Vagina (tissue), 2 donors: ENCODE results near the gene CHRNA4.

Source experiments
- POLR2A ChIP-seq, 2 donors: fragments of 450-650 bp; IDR thresholded peaks; one replicate each; pipeline ENCODE4 v1.6.1; 2017; ENCODE audit warnings: antibody characterized with exemption in 2 of 2, mild to moderate bottlenecking in 2 of 2, moderate library complexity in 2 of 2
- TF ChIP-seq, protein P1 (sequence below), 3 experiments: fragments of 450-650 bp in 2 of 3; fragments of 200-600 bp in 1 of 3; sonication (generic) in 1 of 3; IDR thresholded peaks; one replicate each; pipeline ENCODE4 v1.5.1; 2017 to 2019; ENCODE audit warnings: antibody characterized with exemption in 3 of 3, mild to moderate bottlenecking in 2 of 3, moderate library complexity in 2 of 3

DNA sequence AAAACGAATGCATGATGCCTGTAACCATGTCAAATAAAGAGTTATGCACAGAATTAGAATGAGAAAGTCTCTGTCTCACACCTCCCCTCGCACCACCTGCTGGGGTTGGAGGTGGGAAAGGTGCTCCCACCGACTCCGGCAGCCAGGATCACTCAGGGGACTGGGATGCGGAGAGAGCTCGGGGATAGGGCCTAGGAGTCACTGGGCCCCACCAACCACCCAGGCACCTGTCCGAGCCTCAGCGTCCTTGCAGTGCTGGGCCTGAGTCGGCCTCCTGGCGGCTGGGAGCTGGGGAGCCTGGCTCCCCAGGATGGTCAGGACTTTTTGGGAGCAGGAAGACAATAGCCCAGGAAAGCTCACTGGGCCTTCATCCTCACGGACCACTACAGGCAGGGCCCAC, 22.4 kb upstream of the CHRNA4 start:
- TF ChIP-seq, protein P1, sequence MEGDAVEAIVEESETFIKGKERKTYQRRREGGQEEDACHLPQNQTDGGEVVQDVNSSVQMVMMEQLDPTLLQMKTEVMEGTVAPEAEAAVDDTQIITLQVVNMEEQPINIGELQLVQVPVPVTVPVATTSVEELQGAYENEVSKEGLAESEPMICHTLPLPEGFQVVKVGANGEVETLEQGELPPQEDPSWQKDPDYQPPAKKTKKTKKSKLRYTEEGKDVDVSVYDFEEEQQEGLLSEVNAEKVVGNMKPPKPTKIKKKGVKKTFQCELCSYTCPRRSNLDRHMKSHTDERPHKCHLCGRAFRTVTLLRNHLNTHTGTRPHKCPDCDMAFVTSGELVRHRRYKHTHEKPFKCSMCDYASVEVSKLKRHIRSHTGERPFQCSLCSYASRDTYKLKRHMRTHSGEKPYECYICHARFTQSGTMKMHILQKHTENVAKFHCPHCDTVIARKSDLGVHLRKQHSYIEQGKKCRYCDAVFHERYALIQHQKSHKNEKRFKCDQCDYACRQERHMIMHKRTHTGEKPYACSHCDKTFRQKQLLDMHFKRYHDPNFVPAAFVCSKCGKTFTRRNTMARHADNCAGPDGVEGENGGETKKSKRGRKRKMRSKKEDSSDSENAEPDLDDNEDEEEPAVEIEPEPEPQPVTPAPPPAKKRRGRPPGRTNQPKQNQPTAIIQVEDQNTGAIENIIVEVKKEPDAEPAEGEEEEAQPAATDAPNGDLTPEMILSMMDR (IDR thresholded peaks at IDR 0.05): no peak
- TF ChIP-seq POLR2A (IDR thresholded peaks at IDR 0.05): no peak
